ENCODE measurements around the gene FMO5.
"Not testable (repeated sequence)": the region's sequence is repeated elsewhere in the genome, so short reads cannot be mapped to it uniquely, and the experiment has no call there.

The FMO5 gene

DNA sequence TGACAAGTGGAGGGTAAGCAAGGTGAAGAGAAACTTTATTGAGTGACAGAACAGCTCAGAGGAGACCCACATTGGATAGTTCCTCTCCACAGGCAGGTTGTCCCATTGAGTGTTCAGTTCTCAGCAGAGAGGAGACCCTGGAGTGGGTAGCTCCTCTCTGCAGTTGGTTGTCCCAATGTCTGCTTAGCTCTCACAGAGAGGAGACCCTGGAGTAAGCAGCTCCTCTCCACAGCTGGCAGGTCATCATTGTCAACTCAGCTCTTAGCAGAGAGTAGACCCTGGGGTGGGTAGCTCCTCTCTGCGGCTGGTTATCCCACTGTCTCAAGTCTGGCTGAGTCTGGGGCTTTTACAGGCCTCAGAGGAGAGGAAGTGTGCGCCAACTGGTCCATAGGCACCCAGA is 11.3 kb upstream of the FMO5 start:
- TF ChIP-seq POLR2AphosphoS5 (IDR thresholded peaks at IDR 0.05; ENCODE audit: low read depth) (no peak), SPI1 (IDR thresholded peaks at IDR 0.05; ENCODE audit: borderline replicate concordance, low read depth) (no peak), GABPA (IDR thresholded peaks at IDR 0.05; ENCODE audit: low read depth) (no peak)
- TF ChIP-seq, protein P1, sequence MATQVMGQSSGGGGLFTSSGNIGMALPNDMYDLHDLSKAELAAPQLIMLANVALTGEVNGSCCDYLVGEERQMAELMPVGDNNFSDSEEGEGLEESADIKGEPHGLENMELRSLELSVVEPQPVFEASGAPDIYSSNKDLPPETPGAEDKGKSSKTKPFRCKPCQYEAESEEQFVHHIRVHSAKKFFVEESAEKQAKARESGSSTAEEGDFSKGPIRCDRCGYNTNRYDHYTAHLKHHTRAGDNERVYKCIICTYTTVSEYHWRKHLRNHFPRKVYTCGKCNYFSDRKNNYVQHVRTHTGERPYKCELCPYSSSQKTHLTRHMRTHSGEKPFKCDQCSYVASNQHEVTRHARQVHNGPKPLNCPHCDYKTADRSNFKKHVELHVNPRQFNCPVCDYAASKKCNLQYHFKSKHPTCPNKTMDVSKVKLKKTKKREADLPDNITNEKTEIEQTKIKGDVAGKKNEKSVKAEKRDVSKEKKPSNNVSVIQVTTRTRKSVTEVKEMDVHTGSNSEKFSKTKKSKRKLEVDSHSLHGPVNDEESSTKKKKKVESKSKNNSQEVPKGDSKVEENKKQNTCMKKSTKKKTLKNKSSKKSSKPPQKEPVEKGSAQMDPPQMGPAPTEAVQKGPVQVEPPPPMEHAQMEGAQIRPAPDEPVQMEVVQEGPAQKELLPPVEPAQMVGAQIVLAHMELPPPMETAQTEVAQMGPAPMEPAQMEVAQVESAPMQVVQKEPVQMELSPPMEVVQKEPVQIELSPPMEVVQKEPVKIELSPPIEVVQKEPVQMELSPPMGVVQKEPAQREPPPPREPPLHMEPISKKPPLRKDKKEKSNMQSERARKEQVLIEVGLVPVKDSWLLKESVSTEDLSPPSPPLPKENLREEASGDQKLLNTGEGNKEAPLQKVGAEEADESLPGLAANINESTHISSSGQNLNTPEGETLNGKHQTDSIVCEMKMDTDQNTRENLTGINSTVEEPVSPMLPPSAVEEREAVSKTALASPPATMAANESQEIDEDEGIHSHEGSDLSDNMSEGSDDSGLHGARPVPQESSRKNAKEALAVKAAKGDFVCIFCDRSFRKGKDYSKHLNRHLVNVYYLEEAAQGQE (IDR thresholded peaks at IDR 0.05; ENCODE audit: insufficient replicate concordance, low read depth), result no peak
- H3K4me3 ChIP-seq (replicated peaks; ENCODE audit: insufficient read depth, low read length), result no peak overlapping the region
- no peak for DNase-seq (ENCODE audit: low read depth in 1 of 2, low spot score in 1 of 2)
- H3K27ac ChIP-seq (replicated peaks), result no peak overlapping the region
- no peaks in the 10 kb centered on the region for H3K27me3 ChIP-seq (ENCODE audit: insufficient read depth, poor library complexity, severe bottlenecking)

DNA sequence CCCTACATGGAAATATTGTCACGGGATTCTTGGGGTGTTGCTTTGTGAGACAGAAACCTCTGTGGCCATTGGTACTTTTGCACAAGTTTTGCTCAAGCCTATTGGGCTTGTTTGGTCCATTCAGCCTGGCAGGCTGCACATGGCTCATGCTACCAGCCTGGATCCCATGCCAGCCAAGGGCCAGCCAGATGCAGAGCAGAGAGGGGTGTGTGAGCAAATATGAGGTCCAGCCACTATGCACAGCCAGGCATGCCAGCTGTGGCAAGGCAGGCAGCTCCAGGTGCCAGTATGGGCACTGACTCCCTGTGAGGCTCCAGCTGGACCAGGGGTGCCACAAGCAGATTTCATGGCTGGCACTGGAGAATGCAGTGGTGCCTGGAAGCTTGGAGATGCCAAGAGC is 10.7 kb upstream of the FMO5 start:
- no peak overlapping the region for H3K4me3 ChIP-seq (replicated peaks; ENCODE audit: insufficient read depth, low read length)
- no peaks in the 10 kb centered on the region for H3K27me3 ChIP-seq (ENCODE audit: insufficient read depth, poor library complexity, severe bottlenecking)
- TF ChIP-seq SPI1 (IDR thresholded peaks at IDR 0.05; ENCODE audit: borderline replicate concordance, low read depth) (no peak), POLR2AphosphoS5 (IDR thresholded peaks at IDR 0.05; ENCODE audit: low read depth) (no peak), GABPA (IDR thresholded peaks at IDR 0.05; ENCODE audit: low read depth) (no peak)
- TF ChIP-seq, protein P2, sequence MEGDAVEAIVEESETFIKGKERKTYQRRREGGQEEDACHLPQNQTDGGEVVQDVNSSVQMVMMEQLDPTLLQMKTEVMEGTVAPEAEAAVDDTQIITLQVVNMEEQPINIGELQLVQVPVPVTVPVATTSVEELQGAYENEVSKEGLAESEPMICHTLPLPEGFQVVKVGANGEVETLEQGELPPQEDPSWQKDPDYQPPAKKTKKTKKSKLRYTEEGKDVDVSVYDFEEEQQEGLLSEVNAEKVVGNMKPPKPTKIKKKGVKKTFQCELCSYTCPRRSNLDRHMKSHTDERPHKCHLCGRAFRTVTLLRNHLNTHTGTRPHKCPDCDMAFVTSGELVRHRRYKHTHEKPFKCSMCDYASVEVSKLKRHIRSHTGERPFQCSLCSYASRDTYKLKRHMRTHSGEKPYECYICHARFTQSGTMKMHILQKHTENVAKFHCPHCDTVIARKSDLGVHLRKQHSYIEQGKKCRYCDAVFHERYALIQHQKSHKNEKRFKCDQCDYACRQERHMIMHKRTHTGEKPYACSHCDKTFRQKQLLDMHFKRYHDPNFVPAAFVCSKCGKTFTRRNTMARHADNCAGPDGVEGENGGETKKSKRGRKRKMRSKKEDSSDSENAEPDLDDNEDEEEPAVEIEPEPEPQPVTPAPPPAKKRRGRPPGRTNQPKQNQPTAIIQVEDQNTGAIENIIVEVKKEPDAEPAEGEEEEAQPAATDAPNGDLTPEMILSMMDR (IDR thresholded peaks at IDR 0.05; ENCODE audit: insufficient read depth, low read length), result no peak
- TF ChIP-seq, protein P1 (IDR thresholded peaks at IDR 0.05; ENCODE audit: insufficient replicate concordance, low read depth), result no peak
- H3K27ac ChIP-seq (replicated peaks), result no peak overlapping the region
- no peak for DNase-seq (ENCODE audit: low read depth in 1 of 2, low spot score in 1 of 2)

DNA sequence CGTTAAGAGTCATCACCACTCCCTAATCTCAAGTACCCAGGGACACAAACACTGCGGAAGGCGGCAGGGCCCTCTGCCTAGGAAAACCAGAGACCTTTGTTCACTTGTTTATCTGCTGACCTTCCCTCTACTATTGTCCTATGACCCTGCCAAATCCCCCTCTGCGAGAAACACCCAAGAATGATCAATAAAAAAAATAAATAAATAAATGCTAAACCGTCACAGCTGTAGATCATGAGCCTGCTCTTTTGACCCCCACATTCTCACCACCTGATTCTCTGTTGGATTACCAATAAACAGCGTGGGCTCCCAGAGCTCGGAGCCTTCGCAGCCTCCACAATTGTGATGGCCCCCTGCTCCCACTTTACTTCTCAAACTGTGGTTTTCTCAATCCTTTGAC is 8.8 kb upstream of the FMO5 start:
- not testable (repeated sequence) for H3K4me3 ChIP-seq (replicated peaks; ENCODE audit: insufficient read depth, low read length); DNase-seq (ENCODE audit: low read depth in 1 of 2, low spot score in 1 of 2); H3K27ac ChIP-seq (replicated peaks); H3K27me3 ChIP-seq (ENCODE audit: insufficient read depth, poor library complexity, severe bottlenecking)

DNA sequence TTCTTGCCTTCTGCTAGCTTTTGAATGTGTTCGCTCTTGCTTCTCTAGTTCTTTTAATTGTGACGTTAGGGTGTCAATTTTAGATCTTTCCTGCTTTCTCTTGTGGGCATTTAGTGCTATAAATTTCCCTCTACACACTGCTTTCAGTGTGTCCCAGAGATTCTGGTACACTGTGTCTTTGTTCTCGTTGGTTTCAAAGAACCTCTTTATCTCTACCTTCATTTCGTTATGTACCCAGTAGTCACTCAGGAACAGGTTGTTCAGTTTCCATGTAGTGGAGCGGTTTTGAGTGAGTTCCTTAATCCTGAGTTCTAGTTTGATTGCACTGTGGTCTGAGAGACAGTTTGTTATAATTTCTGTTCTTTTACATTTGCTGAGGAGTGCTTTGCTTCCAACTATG is 5.9 kb upstream of the FMO5 start:
- H3K27me3 ChIP-seq (ENCODE audit: insufficient read depth, poor library complexity, severe bottlenecking); DNase-seq (ENCODE audit: low read depth in 1 of 2, low spot score in 1 of 2); H3K4me3 ChIP-seq (replicated peaks; ENCODE audit: insufficient read depth, low read length); H3K27ac ChIP-seq (replicated peaks): not testable (repeated sequence)

DNA sequence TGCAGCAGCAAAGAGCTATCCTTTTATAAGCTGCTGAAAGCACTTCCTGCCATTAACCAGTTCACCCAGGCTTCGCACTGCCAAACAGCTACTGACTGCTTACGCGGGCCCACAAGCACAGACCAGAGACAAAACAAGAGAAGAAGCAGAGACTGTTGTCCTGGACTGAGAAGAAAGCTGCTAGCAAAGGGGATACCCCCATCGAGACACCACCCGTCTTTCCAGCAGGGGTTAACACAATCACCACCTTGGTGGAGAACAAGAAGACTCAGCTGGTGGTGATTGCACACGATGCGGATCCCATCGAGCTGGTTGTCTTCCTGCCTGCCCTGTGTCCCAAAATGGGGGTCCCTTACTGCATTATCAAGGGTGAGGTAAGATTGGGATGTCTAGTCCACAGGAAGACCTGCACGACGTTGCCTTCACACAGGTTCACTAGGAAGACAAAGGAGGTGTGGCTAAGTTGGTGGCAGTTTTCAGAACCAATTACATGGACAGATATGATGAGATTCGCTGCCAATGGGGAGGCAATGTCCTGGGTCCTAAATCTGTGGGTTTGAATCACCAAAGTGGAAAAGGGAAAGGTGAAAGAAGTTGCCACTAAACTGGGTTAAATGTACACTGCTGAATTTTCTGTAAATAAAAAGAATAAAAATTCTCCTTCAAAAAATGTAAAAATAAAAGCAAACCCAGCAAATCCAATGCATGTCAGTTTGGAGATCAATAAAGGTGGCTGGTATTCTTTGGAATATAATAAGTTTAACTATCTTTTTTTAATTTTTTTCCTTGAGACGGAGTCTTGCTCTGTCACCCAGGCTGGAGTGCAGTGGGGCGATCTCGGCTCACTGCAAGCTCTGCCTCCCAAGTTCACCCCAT is 1.2 kb downstream of the FMO5 start:
- TF ChIP-seq, protein P1 (IDR thresholded peaks at IDR 0.05; ENCODE audit: insufficient replicate concordance, low read depth), result no peak
- TF ChIP-seq POLR2AphosphoS5 (IDR thresholded peaks at IDR 0.05; ENCODE audit: low read depth) (no peak), GABPA (IDR thresholded peaks at IDR 0.05; ENCODE audit: low read depth) (no peak), SPI1 (IDR thresholded peaks at IDR 0.05; ENCODE audit: borderline replicate concordance, low read depth) (no peak)
- TF ChIP-seq, protein P2 (IDR thresholded peaks at IDR 0.05; ENCODE audit: insufficient read depth, low read length), result no peak
- no peaks in the 10 kb centered on the region for H3K27me3 ChIP-seq (ENCODE audit: insufficient read depth, poor library complexity, severe bottlenecking)
- DNase-seq (ENCODE audit: low read depth in 1 of 2, low spot score in 1 of 2), result no peak
- H3K27ac ChIP-seq (replicated peaks), result no peak overlapping the region
- H3K4me3 ChIP-seq (replicated peaks; ENCODE audit: insufficient read depth, low read length), result no peak overlapping the region
